Thyroid gland (tissue), 4 donors: Measurements from ENCODE around the gene ST6GALNAC3.

ENCODE experiments used
- POLR2A ChIP-seq, 2 donors: fragments of 450-650 bp; IDR thresholded peaks; one replicate each; pipeline ENCODE4 v1.6.1; 2017; ENCODE audit warnings: antibody characterized with exemption in 2 of 2, mild to moderate bottlenecking in 2 of 2, moderate library complexity in 1 of 2
- TF ChIP-seq, protein P1 (sequence below), 6 experiments: fragments of 200-600 bp in 3 of 6; fragments of 450-650 bp in 3 of 6; sonication (generic) in 3 of 6; IDR thresholded peaks; one replicate each; pipeline ENCODE4 v1.5.1; 2016 to 2019; ENCODE audit warnings: antibody characterized with exemption in 6 of 6, mild to moderate bottlenecking in 2 of 6, inconsistent platforms in 1 of 6, moderate library complexity in 1 of 6

- TF ChIP-seq, protein P1, sequence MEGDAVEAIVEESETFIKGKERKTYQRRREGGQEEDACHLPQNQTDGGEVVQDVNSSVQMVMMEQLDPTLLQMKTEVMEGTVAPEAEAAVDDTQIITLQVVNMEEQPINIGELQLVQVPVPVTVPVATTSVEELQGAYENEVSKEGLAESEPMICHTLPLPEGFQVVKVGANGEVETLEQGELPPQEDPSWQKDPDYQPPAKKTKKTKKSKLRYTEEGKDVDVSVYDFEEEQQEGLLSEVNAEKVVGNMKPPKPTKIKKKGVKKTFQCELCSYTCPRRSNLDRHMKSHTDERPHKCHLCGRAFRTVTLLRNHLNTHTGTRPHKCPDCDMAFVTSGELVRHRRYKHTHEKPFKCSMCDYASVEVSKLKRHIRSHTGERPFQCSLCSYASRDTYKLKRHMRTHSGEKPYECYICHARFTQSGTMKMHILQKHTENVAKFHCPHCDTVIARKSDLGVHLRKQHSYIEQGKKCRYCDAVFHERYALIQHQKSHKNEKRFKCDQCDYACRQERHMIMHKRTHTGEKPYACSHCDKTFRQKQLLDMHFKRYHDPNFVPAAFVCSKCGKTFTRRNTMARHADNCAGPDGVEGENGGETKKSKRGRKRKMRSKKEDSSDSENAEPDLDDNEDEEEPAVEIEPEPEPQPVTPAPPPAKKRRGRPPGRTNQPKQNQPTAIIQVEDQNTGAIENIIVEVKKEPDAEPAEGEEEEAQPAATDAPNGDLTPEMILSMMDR (IDR thresholded peaks at IDR 0.05): no peak
- no peak for TF ChIP-seq POLR2A (IDR thresholded peaks at IDR 0.05)
Observed at GRCh38 chr1:76105372-76105771, 30.8 kb downstream of the ST6GALNAC3 start.
